ENCODE data around the gene SELENOM. TPM values are rescaled to one million over a fixed set of nuclear protein-coding genes. Genes with fewer than 3 reads are reported as not detected.

SELENOM gene
- total and polyA plus RNA-seq, 2 of the 8 experiments (the other 6 are each of a cell fraction or from before 2014, with no cell fraction given): 22.7 to 40.0 TPM

DNA sequence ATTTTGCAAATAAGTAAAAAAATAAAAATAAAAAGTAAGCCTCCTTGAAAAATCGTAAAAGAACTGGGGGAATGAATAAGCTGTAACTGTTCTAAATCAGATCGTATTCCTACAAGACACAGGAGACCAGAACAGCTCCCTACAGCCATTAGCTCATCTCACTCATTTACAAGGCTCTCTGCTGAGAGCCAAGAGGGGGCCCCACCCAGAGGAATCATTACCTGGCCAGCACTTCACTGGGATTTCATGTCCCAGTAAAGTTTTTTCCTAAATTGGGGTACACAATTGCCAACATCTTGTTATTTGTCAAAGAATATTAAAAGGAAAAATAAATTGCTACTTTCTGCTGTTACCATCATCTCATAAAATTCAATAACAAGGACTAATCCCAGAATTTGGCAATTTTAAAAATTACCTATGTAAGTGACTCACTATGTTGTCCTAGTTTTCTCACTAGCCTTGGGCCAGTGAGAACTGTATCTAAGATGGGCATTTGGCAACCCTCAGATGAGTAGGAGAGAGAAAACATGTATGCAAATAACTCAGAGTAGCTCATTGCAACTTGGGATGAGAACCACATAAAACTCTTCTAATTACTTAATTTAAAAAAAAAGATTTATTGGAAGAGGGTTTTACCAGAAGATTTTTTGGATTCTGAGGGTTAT lies 44.7 kb downstream of the SELENOM start:
- H3K23ac ChIP-seq (ENCODE audit: insufficient read length): no peak overlapping the region
- H2BK12ac ChIP-seq (ENCODE audit: low read depth, low read length): no peak overlapping the region
- H3K14ac ChIP-seq (ENCODE audit: insufficient read length): no peak overlapping the region
- no peak overlapping the region for H3K9ac ChIP-seq (replicated peaks in 1 of 4; ENCODE audit: extremely low read depth in 1 of 4, low read depth in 3 of 4, low read length in 3 of 4)
- H3K56ac ChIP-seq (replicated peaks; ENCODE audit: insufficient read length, low read depth, low read length): no peak overlapping the region
- no peak overlapping the region for H2AK5ac ChIP-seq (ENCODE audit: low read depth, low read length)
- H4K20me1 ChIP-seq (replicated peaks in 1 of 2; ENCODE audit: control insufficient read depth in 1 of 2, insufficient read depth in 2 of 2, low read length in 2 of 2): no peaks in the 10 kb centered on the region
- no peak overlapping the region for H2BK15ac ChIP-seq (ENCODE audit: low read length)
- H3K4ac ChIP-seq (replicated peaks; ENCODE audit: insufficient read length, low read depth, low read length): no peak overlapping the region
- no peak for TF ChIP-seq EGR1 (IDR thresholded peaks at IDR 0.05; ENCODE audit: borderline replicate concordance, low read depth, low read length)
- no peak for TF ChIP-seq SP2 (IDR thresholded peaks at IDR 0.05; ENCODE audit: low read length)
- TF ChIP-seq SUZ12 (IDR thresholded peaks at IDR 0.05; ENCODE audit: low read length): no peak
- TF ChIP-seq HDAC2 (IDR thresholded peaks at IDR 0.05; ENCODE audit: borderline replicate concordance in 1 of 2, low read depth in 2 of 2, low read length in 2 of 2): no peak
- TF ChIP-seq GTF2F1 (IDR thresholded peaks at IDR 0.05; ENCODE audit: borderline replicate concordance, low read depth, low read length): no peak
- TF ChIP-seq JUN (IDR thresholded peaks at IDR 0.05; ENCODE audit: low read depth, low read length): no peak
- no peak for TF ChIP-seq FOSL1 (IDR thresholded peaks at IDR 0.05; ENCODE audit: insufficient read depth, low read depth, low read length)
- H2BK20ac ChIP-seq (ENCODE audit: low read length): no peak overlapping the region
- no peak overlapping the region for H4K91ac ChIP-seq (replicated peaks; ENCODE audit: insufficient read length, low read length)
- no peak for DNase-seq (ENCODE audit: low read depth in 1 of 2, low spot score in 2 of 2)
- H3K4me3 ChIP-seq (ENCODE audit: extremely low read depth in 1 of 4, insufficient read depth in 2 of 4, low read depth in 3 of 4, low read length in 4 of 4): no peak overlapping the region
- H4K8ac ChIP-seq (ENCODE audit: extremely low read depth, insufficient read depth, low read length): no peak overlapping the region
- H3K27ac ChIP-seq (ENCODE audit: low read depth, low read length): no peak overlapping the region
- no peaks in the 10 kb centered on the region for H3K27me3 ChIP-seq (replicated peaks in 1 of 4; ENCODE audit: control insufficient read depth in 3 of 4, extremely low read depth in 1 of 4, insufficient read depth in 3 of 4, low read length in 3 of 4)
- no peak for FAIRE-seq
- H3K18ac ChIP-seq (ENCODE audit: extremely low read depth, low read length): no peak overlapping the region
- H3K4me2 ChIP-seq (ENCODE audit: insufficient read depth in 1 of 2, low read depth in 2 of 2, low read length in 2 of 2): no peak overlapping the region
- no peaks in the 10 kb centered on the region for H3K79me1 ChIP-seq (ENCODE audit: low read depth, low read length)
- POLR2A ChIA-PET (ENCODE audit: partially characterized antibody): interaction anchor here (0.7 to 1.0 kb wide), 3 partner anchors 17 to 95 kb away, joined by 3 read pairs; partner anchors contain the start of genes MORC2 and TUG1
- no peaks in the 10 kb centered on the region for H3K23me2 ChIP-seq (ENCODE audit: low read depth, low read length)
- H4K5ac ChIP-seq (ENCODE audit: insufficient read length, low read depth, low read length): no peak overlapping the region
- H3K9me3 ChIP-seq (ENCODE audit: insufficient read depth in 2 of 2, low read depth in 1 of 2, low read length in 1 of 2): no peaks in the 10 kb centered on the region
- H2BK120ac ChIP-seq (replicated peaks; ENCODE audit: low read depth, low read length): no peak overlapping the region
- no peak overlapping the region for H2BK5ac ChIP-seq (ENCODE audit: low read depth, low read length)
- no peaks in the 10 kb centered on the region for H3K79me2 ChIP-seq (ENCODE audit: control insufficient read depth in 1 of 2, insufficient read depth in 2 of 2, low read length in 2 of 2)
- WGBS, 2 experiments (ENCODE audit: extremely low coverage in 1 of 2, insufficient coverage in 1 of 2, insufficient read length in 1 of 2, insufficient replicate concordance in 2 of 2, low coverage in 1 of 2, low lambda C conversion rate in 2 of 2, missing lambda C conversion rate in 1 of 2): 73% methylated on average over 2 of the region's 2 CpGs; no CpG with 5 or more reads in 1 of the 2 experiments
- CTCF ChIA-PET (ENCODE audit: partially characterized antibody): interaction anchor here (1.0 to 1.2 kb wide), 4 partner anchors 20 to 141 kb away, joined by 3 read pairs; partner anchors contain the start of gene SELENOM
- H3K4me1 ChIP-seq (replicated peaks in 1 of 4; ENCODE audit: control insufficient read depth in 3 of 4, insufficient read depth in 4 of 4, low read length in 3 of 4): no peaks in the 10 kb centered on the region
- no peak overlapping the region for H2AFZ ChIP-seq (ENCODE audit: low read length)
- H3K36me3 ChIP-seq (ENCODE audit: control insufficient read depth in 2 of 4, insufficient read depth in 4 of 4, low read length in 3 of 4): no peaks in the 10 kb centered on the region
